ENCODE data around the gene FXYD5.

GRCh38 chr19:35214766-35215422 is 60.4 kb downstream of the FXYD5 start:
- no peak for TF ChIP-seq CTCF (conservative IDR thresholded peaks at IDR 0.05; ENCODE audit: low read length)
- TF ChIP-seq EZH2phosphoT487 (IDR thresholded peaks at IDR 0.05; ENCODE audit: borderline replicate concordance, low read depth, low read length) = no peak
